ENCODE measurements around the gene UROD.

Gene UROD

GRCh38 chr1:44988531-44989156, 23.4 kb upstream of the UROD start:
- no peak for TF ChIP-seq CTCF (IDR thresholded peaks at IDR 0.05)

GRCh38 chr1:44994309-44994898, 17.6 kb upstream of the UROD start:
- no peak for TF ChIP-seq CTCF (IDR thresholded peaks at IDR 0.05)

GRCh38 chr1:44995467-44996238, 16.4 kb upstream of the UROD start:
- TF ChIP-seq CTCF (IDR thresholded peaks at IDR 0.05), result no peak

GRCh38 chr1:44999232-44999631, 12.8 kb upstream of the UROD start:
- TF ChIP-seq CTCF (IDR thresholded peaks at IDR 0.05), result no peak

- no peak for TF ChIP-seq CTCF (IDR thresholded peaks at IDR 0.05)
These were observed 11.0 kb upstream of the UROD start for GRCh38 chr1:45001011-45001481.

- no peak for TF ChIP-seq CTCF (IDR thresholded peaks at IDR 0.05)
These were observed 9.1 kb upstream of the UROD start for GRCh38 chr1:45002650-45003645.

- TF ChIP-seq CTCF (IDR thresholded peaks at IDR 0.05), result no peak
These were observed 8.3 kb upstream of the UROD start for GRCh38 chr1:45003741-45004140.
